Natural killer cell treated with Interleukin-12 subunit alpha and Interleukin-12 subunit beta and Interleukin-15 and Interleukin-18, amount 100 ng/mL, for 72 hours (primary cell): ENCODE results near the gene HOXB8. TPM values are rescaled to one million over a fixed set of nuclear protein-coding genes. Genes with fewer than 3 reads are reported as not detected.
A peak's percentile ranks its signal among the peaks of the same experiment; 100 is the strongest.

Experiments
- ATAC-seq, 2 donors: fragments of 150-1000 bp; cut with Tn5 transposase in 1 of 2; sonication (Bioruptor Pico), chemical (Tn5 transposase) in 1 of 2; 2 replicates each; pipeline ENCODE4 v1.10.0; 2021
- DNase-seq: peaks from one replicate; pipeline ENCODE4 v3.0.0; 2022; ENCODE audit warnings: low spot score
- H3K27ac Mint-ChIP-seq, 2 donors: 1 replicate in 1 of 2; 2 replicates in 1 of 2; pipeline ENCODE4 v1.8.0; 2022; ENCODE audit warnings: mixed read lengths in 2 of 2, mild to moderate bottlenecking in 1 of 2, moderate library complexity in 1 of 2
- H3K27me3 Mint-ChIP-seq, 2 donors: 1 replicate in 1 of 2; 2 replicates in 1 of 2; pipeline ENCODE4 v1.8.0; 2022; ENCODE audit warnings: mixed read lengths in 2 of 2
- H3K36me3 Mint-ChIP-seq: one replicate; pipeline ENCODE4 v1.8.0; 2022; ENCODE audit warnings: mixed read lengths
- H3K4me1 Mint-ChIP-seq, 2 donors: 1 replicate in 1 of 2; 2 replicates in 1 of 2; pipeline ENCODE4 v1.8.0; 2022; ENCODE audit warnings: low read depth in 2 of 2, mixed read lengths in 2 of 2, mild to moderate bottlenecking in 1 of 2
- H3K4me3 Mint-ChIP-seq: one replicate; pipeline ENCODE4 v1.8.0; 2022; ENCODE audit warnings: mixed read lengths
- H3K9me3 Mint-ChIP-seq: 2 replicates; pipeline ENCODE4 v1.8.0; 2022; ENCODE audit warnings: mixed read lengths
- total RNA-seq, 2 donors: library from RNA; stranded (reverse); gene quantifications; one replicate each; pipeline ENCODE4 v1.2.3, GENCODE V29; 2022

Gene HOXB8
- total RNA-seq, 2 donors from 2014 or later, result not detected

GRCh38 chr17:48576479-48577309 is 38.4 kb downstream of the HOXB8 start:
- DNase-seq (no peak), ATAC-seq (no peak)
- Mint-ChIP-seq H3K9me3 (no peaks in the 10 kb centered on the region), H3K4me3 (peak overlapping the region; percentile 93), H3K27ac (peak overlapping the region; percentile 70 to 84), H3K36me3 (no peaks in the 10 kb centered on the region), H3K27me3 (peaks cover 12% of the 10 kb centered on the region in 2 donors), H3K4me1 (peaks cover 37 to 40% of the 10 kb centered on the region in 2 donors)

- DNase-seq (no peak), ATAC-seq (no peak)
- Mint-ChIP-seq H3K4me1 (peaks cover 37 to 38% of the 10 kb centered on the region in 2 donors), H3K27me3 (peaks cover 12% of the 10 kb centered on the region in 2 donors), H3K4me3 (peak overlapping the region; percentile 93), H3K9me3 (no peaks in the 10 kb centered on the region), H3K36me3 (no peaks in the 10 kb centered on the region), H3K27ac (peak overlapping the region in 1 of 2 donors; percentile 70)
Measured at GRCh38 chr17:48575673-48576478, 39.2 kb downstream of the HOXB8 start.

GRCh38 chr17:48575066-48575582 is 40.0 kb downstream of the HOXB8 start:
- no peak for DNase-seq
- ATAC-seq, result no peak
- Mint-ChIP-seq H3K4me1 (peaks cover 34 to 37% of the 10 kb centered on the region in 2 donors), H3K36me3 (no peaks in the 10 kb centered on the region), H3K27me3 (peaks cover 9 to 10% of the 10 kb centered on the region in 2 donors), H3K9me3 (no peaks in the 10 kb centered on the region), H3K27ac (peak overlapping the region in 1 of 2 donors; percentile 31), H3K4me3 (peak overlapping the region; percentile 13)

DNA sequence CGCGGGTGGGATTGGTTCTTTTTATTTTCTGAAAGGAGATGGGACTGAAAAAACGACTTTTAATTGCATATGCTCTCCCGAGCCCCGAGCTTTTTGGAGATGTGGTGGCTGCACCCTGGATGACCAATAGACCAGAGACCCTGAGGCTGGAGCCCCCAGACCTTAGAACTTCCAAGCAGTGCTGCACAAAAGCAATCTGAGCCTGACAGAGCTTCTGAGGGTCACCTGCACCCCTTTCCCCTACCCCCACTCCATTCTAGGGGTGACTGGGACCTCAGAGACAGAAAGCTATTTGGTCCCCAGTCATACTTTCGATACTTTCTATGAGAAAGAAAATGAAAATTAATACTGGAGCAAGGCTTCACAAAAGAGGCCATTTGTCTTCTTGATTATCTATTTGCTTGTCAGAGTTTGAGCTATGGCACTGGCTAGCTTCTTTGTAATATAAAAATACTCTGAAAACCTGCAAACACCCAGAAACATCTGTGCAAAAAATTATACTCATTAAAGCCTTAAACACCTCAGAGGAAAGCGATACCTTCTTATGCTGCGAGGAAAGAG is 40.5 kb downstream of the HOXB8 start:
- peaks cover 5 to 6% of the 10 kb centered on the region in 2 donors for H3K27me3 Mint-ChIP-seq
- H3K9me3 Mint-ChIP-seq, result no peaks in the 10 kb centered on the region
- no peak overlapping the region for H3K4me3 Mint-ChIP-seq
- DNase-seq (no peak), ATAC-seq (no peak)
- peak overlapping the region in 1 of 2 donors; percentile 31 for H3K27ac Mint-ChIP-seq
- peaks cover 31 to 32% of the 10 kb centered on the region in 2 donors for H3K4me1 Mint-ChIP-seq
- no peaks in the 10 kb centered on the region for H3K36me3 Mint-ChIP-seq

- peaks cover 16 to 25% of the 10 kb centered on the region in 2 donors for H3K4me1 Mint-ChIP-seq
- H3K27ac Mint-ChIP-seq, result no peak overlapping the region
- H3K27me3 Mint-ChIP-seq, result no peaks in the 10 kb centered on the region
- DNase-seq (no peak), ATAC-seq (no peak)
- no peaks in the 10 kb centered on the region for H3K9me3 Mint-ChIP-seq
- H3K36me3 Mint-ChIP-seq, result no peaks in the 10 kb centered on the region
- no peak overlapping the region for H3K4me3 Mint-ChIP-seq
Measured at GRCh38 chr17:48571826-48572417, 43.2 kb downstream of the HOXB8 start.

- no peak for ATAC-seq
- H3K27ac Mint-ChIP-seq, result no peak overlapping the region
- no peak overlapping the region for H3K4me3 Mint-ChIP-seq
- peaks cover 16 to 23% of the 10 kb centered on the region in 2 donors for H3K4me1 Mint-ChIP-seq
- no peaks in the 10 kb centered on the region for H3K36me3 Mint-ChIP-seq
- peak; percentile 23 for DNase-seq
- no peaks in the 10 kb centered on the region for H3K27me3 Mint-ChIP-seq
- no peaks in the 10 kb centered on the region for H3K9me3 Mint-ChIP-seq
Measured at GRCh38 chr17:48571024-48571818, 43.9 kb downstream of the HOXB8 start.

DNA sequence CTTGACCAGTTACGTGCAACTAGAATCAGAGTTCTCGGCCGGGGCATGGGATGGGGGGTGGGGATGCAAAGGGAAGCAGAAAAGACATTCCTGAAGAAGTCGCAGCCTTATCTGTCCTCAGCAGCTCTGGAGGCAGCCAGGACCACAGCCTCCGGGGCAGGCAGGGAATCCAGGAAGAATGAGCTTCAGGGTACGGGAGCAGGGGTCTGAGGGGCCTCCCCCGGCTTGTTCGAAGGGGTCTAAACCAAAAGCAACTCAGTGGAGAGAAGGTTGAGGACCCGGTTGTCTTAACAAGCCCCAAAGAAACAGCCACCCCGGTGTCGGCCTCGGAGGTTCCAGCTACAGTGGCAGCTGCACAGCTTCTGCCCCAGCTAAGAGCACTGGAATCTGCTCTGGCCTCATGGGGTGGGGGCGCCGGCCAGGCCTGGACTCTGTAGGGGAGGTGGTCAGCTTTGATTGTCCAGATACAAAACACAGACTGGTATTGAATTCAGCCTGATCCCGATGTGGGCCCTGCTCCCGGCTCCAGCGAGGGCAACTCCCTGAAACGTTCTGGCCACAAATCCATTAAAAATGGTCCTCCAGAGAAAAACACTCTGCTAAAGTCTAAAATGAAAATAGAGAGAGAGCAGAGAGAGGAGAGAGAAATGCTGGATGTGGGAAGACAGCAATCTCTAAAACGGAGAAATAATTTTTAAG is 44.6 kb downstream of the HOXB8 start:
- H3K9me3 Mint-ChIP-seq, result no peaks in the 10 kb centered on the region
- no peak overlapping the region for H3K4me3 Mint-ChIP-seq
- H3K27ac Mint-ChIP-seq, result no peak overlapping the region
- DNase-seq (peak; percentile 31), ATAC-seq (no peak)
- H3K27me3 Mint-ChIP-seq, result no peaks in the 10 kb centered on the region
- H3K4me1 Mint-ChIP-seq, result peaks cover 16 to 20% of the 10 kb centered on the region in 2 donors
- no peaks in the 10 kb centered on the region for H3K36me3 Mint-ChIP-seq

DNA sequence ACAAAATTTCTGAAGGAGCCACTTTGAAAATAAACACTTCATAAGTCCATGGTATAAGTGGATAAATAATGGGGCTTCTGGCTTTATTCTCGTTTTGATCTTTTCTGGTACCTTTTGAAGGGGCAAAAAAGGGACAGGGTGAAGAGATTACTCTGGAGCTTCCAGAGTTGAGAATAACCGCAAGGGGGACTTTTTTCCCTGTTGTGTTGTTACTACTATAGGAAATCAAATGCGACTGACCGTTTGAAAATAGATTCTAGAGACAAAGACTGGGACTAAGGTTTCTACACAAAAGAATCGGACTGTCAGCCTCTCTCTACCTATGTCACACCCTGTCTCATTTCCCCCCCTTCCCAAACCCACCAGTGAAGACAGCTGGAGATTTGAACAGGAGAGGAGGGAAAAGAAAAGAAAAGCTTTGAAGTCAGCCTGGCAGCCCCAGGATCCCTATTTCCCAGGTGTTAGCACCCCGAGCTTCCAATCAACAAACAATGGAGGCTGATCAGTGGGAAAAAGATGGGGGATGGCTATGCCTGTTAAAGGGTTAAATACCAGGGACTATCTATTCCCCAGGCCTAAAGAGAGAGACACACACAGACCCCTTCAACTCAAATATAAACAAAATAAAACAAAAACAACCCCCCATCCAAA is 45.3 kb downstream of the HOXB8 start:
- H3K27ac Mint-ChIP-seq, result no peak overlapping the region
- peaks cover 0 to under 1% of the 10 kb centered on the region in 2 donors for H3K27me3 Mint-ChIP-seq
- ATAC-seq (no peak), DNase-seq (no peak)
- H3K4me3 Mint-ChIP-seq, result no peak overlapping the region
- H3K36me3 Mint-ChIP-seq, result no peaks in the 10 kb centered on the region
- peaks cover 16 to 17% of the 10 kb centered on the region in 2 donors for H3K4me1 Mint-ChIP-seq
- H3K9me3 Mint-ChIP-seq, result no peaks in the 10 kb centered on the region

DNA sequence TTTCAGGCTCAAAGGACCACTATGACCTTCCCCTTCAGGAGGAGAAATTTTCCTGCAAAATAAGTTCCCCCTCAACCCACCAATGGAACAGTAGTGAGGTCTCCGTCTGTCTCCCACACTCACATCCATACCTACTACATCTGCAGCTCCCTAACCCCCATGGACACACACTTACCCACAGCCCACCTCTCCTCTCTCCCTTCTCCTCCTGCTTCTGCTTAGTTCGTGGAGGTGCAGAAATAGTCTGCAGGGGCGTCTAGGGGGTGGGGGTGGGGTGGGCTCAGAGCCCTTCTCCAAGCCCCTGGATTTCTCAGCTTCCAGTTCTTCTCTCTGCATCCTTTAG is 45.9 kb downstream of the HOXB8 start:
- no peak overlapping the region for H3K27ac Mint-ChIP-seq
- H3K9me3 Mint-ChIP-seq, result no peaks in the 10 kb centered on the region
- H3K4me1 Mint-ChIP-seq, result peaks cover 11 to 17% of the 10 kb centered on the region in 2 donors
- DNase-seq (no peak), ATAC-seq (no peak)
- H3K36me3 Mint-ChIP-seq, result no peaks in the 10 kb centered on the region
- H3K27me3 Mint-ChIP-seq, result peaks cover 0 to 2% of the 10 kb centered on the region in 2 donors
- no peak overlapping the region for H3K4me3 Mint-ChIP-seq

DNA sequence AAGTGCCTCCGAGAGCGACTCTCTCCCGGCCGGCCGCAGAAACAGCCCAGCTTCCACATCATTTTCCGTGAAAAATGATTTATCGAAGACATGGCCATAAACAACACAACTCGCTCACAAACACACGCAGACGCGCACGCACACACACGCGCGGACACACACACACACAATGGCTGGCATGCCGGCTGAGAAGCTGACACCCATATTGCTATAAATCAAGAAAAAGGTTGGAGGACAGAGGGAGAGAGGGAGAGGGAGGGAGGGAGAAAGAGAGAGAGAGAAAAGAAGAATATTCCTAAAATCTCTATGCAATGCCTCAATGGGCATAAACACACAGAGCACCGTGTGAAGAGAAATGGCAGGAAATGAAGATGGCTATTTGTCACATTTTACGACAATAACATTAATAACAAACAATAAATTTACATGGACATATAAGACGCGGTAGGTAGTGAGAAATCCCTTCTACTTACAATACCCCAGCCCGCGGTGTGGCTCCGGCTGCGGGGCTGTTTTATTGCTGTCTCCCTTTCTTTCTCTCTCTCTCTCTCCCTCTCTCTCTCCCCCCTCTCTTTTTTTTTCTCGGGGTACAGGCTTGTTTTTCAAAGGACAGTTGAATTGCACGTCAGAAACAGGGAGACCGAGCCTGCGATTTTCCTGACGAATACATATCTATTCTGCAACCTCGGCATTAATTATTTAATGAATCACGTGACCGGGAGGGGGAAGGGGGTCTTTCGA is 46.4 kb downstream of the HOXB8 start:
- H3K4me1 Mint-ChIP-seq, result peaks cover 9 to 18% of the 10 kb centered on the region in 2 donors
- H3K27ac Mint-ChIP-seq, result no peak overlapping the region
- DNase-seq (no peak), ATAC-seq (no peak)
- peak overlapping the region; percentile 41 for H3K4me3 Mint-ChIP-seq
- no peaks in the 10 kb centered on the region for H3K9me3 Mint-ChIP-seq
- H3K27me3 Mint-ChIP-seq, result peaks cover 0 to 2% of the 10 kb centered on the region in 2 donors
- no peaks in the 10 kb centered on the region for H3K36me3 Mint-ChIP-seq

DNA sequence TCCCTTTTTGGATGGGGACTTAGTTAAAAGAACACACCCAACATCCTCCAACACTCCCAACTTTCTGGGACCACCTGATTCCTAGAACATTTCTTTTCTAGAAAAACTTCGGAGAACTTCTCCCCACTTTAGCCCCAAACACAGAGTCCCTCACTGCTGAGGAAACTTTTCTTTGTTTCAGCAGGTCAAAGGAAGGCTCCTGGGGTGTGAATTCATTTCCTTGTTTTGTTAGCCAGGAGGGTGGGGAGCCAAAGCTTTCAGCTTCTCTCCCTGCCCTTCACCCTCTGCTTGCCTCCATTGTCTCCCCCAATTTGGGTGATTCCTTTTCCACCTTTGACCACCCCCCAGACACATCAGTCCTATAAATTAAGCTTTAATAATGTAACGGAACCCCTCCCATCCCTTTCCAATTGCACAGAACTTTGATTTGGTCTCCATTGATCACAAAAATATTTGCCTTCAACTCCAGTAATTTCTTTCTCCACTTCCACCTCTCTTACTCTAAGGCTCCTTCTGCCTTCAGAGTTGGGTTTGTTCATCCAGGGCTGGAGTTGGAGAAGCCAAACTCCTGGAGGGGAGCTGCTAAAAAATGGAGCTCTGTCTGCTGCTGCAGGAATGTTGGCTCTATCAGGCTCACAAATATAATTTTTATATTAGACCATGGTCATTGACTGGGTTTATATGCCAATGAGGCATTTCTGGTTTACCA is 47.3 kb downstream of the HOXB8 start:
- no peak for DNase-seq
- H3K4me3 Mint-ChIP-seq, result peak overlapping the region; percentile 41
- no peaks in the 10 kb centered on the region for H3K9me3 Mint-ChIP-seq
- H3K27ac Mint-ChIP-seq, result no peak overlapping the region
- no peaks in the 10 kb centered on the region for H3K36me3 Mint-ChIP-seq
- H3K4me1 Mint-ChIP-seq, result peaks cover 0 to 19% of the 10 kb centered on the region in 2 donors
- peaks cover 0 to 2% of the 10 kb centered on the region in 2 donors for H3K27me3 Mint-ChIP-seq
- ATAC-seq, result no peak
